GM12878 (cell line): ENCODE results near the gene PPFIA4. TPM values are rescaled to one million over a fixed set of nuclear protein-coding genes. Genes with fewer than 3 reads are reported as not detected.

ENCODE experiments used
- ATAC-seq: fragments of 200-7000 bp; cut with Tn5 transposase; 3 replicates; pipeline ENCODE4 v1.9.1; 2020; ENCODE audit warnings: mild to moderate bottlenecking, moderate library complexity
- BruUV-seq: library from RNA; stranded (reverse); fragments of 400-500 nt; replicated peaks from 2 replicates; lab custom pipeline; 2021; lab: Mats Ljungman, UMichigan
- CTCF ChIA-PET: fragments of 300-600 bp; sonication (Branson Sonifier 250); formaldehyde crosslinking; extraction: SDS; loops from one replicate; lab custom pipeline; 2021; ENCODE audit warnings: inconsistent platforms; lab: Yijun Ruan, JAX
- POLR2A ChIA-PET: fragments of 350-600 bp; formaldehyde crosslinking; extraction: SDS; loops from one replicate; lab custom pipeline; 2021; ENCODE audit warnings: inconsistent platforms; lab: Charles Lee
- RAD21 ChIA-PET: fragments of 300-600 bp; sonication (Branson Sonifier 250); formaldehyde crosslinking; loops from one replicate; lab custom pipeline; 2023; ENCODE audit warnings: antibody characterized with exemption; ENCODE audit not compliant: unreplicated experiment; lab: Charles Lee
- SMC1A ChIA-PET: fragments of 300-600 bp; sonication (Branson Sonifier 250); formaldehyde crosslinking; loops from one replicate; lab custom pipeline; 2023; ENCODE audit not compliant: unreplicated experiment, uncharacterized antibody; lab: Charles Lee
- DNase-seq: peaks from one replicate; pipeline ENCODE4 v3.0.0-alpha.2; 2011; ENCODE audit warnings: low read depth, low spot score
- FAIRE-seq: peaks from 3 replicates; lab custom pipeline; 2011; peaks lifted over from hg19 to GRCh38; lab: Jason Lieb, UNC
- H2AFZ ChIP-seq: 2 replicates; pipeline ENCODE4 v1.6.0; 2011; ENCODE audit warnings: low read depth, low read length, control low read depth; ENCODE audit not compliant: control insufficient read depth
- H3K27ac ChIP-seq: 2 replicates; pipeline ENCODE4 v1.5.1; 2011; ENCODE audit warnings: control low read depth; ENCODE audit not compliant: control insufficient read depth, insufficient read depth
- H3K27me3 ChIP-seq, 2 experiments: replicated peaks in 1 of 2; 2 replicates each; pipeline versions ENCODE4 v1.6.0 to v1.6.1; 2011; ENCODE audit warnings: low read length in 1 of 2; ENCODE audit not compliant: control insufficient read depth in 2 of 2, insufficient read depth in 2 of 2
- H3K36me3 ChIP-seq, 2 experiments: 2 replicates each; pipeline ENCODE4 v1.5.1; 2011; ENCODE audit warnings: low read length in 1 of 2; ENCODE audit not compliant: control insufficient read depth in 2 of 2, insufficient read depth in 2 of 2
- H3K4me1 ChIP-seq: 2 replicates; pipeline ENCODE4 v1.6.1; 2011; ENCODE audit warnings: mild to moderate bottlenecking, low read length, moderate library complexity, mixed read lengths; ENCODE audit not compliant: control insufficient read depth, insufficient read depth
- H3K4me2 ChIP-seq: 2 replicates; pipeline ENCODE4 v1.6.0; 2011; ENCODE audit warnings: control low read depth; ENCODE audit not compliant: control insufficient read depth, insufficient read depth
- H3K4me3 ChIP-seq: fragments of 200-600 bp; sonication (generic); 2 replicates; pipeline ENCODE4 v1.5.1; 2016
- H3K79me2 ChIP-seq: 2 replicates; pipeline ENCODE4 v1.6.0; 2011; ENCODE audit warnings: low read length; ENCODE audit not compliant: control insufficient read depth, insufficient read depth
- H3K9ac ChIP-seq: 2 replicates; pipeline ENCODE4 v1.8.0; 2011; ENCODE audit warnings: low read length, control low read depth, mixed read lengths; ENCODE audit not compliant: control insufficient read depth, insufficient read depth
- H3K9me3 ChIP-seq: replicated peaks from 3 replicates; pipeline ENCODE4 v1.5.1; 2011; ENCODE audit warnings: mild to moderate bottlenecking, low read length; ENCODE audit not compliant: control insufficient read depth, insufficient read depth
- H4K20me1 ChIP-seq: 2 replicates; pipeline ENCODE4 v1.6.0; 2011; ENCODE audit not compliant: control insufficient read depth, insufficient read depth
- BRCA1 ChIP-seq: IDR thresholded peaks from 2 replicates; pipeline ENCODE4 v1.6.1; 2011; ENCODE audit warnings: low read depth, low read length, improper control_type of control experiment
- NBN ChIP-seq: fragments of 450-650 bp; IDR thresholded peaks from 2 replicates; pipeline ENCODE4 v1.6.1; 2016
- PAX5 ChIP-seq: IDR thresholded peaks from 2 replicates; pipeline ENCODE4 v1.6.1; 2011; ENCODE audit warnings: low read depth, low read length, borderline replicate concordance
- PML ChIP-seq: IDR thresholded peaks from 2 replicates; pipeline ENCODE4 v1.6.1; 2012; ENCODE audit warnings: low read length, inconsistent platforms
- RFX5 ChIP-seq: IDR thresholded peaks from 2 replicates; pipeline ENCODE4 v1.6.1; 2011; ENCODE audit warnings: low read depth, low read length, improper control_type of control experiment
- SMAD5 ChIP-seq: IDR thresholded peaks from 2 replicates; pipeline ENCODE4 v1.6.1; 2016; ENCODE audit warnings: antibody characterized with exemption, low read depth
- YY1 ChIP-seq: IDR thresholded peaks from 2 replicates; pipeline ENCODE4 v1.6.1; 2011; ENCODE audit warnings: low read depth, mild to moderate bottlenecking, low read length
- ZNF384 ChIP-seq: IDR thresholded peaks from 2 replicates; pipeline ENCODE4 v1.6.1; 2012; ENCODE audit warnings: low read depth, mild to moderate bottlenecking, low read length, improper control_type of control experiment, borderline replicate concordance
- WGBS: methylation state at CpG from one replicate; pipeline ENCODE4 v1.1.6; 2016; ENCODE audit warnings: low lambda C conversion rate; ENCODE audit not compliant: insufficient replicate concordance, insufficient coverage; ENCODE audit errors: missing lambda C conversion rate; 5-methylcytosine and 5-hydroxymethylcytosine counted together
- in situ Hi-C: fragments of 300-500 bp; cut with MboI; formaldehyde crosslinking; loops from 9 replicates; pipeline ENCODE4 v1.14.3; 2018; ENCODE audit warnings: mixed read lengths
- intact Hi-C: fragments of 100-400 bp; cut with micrococcal nuclease; formaldehyde crosslinking; loops from one replicate; pipeline ENCODE4 v1.14.2; 2022; ENCODE audit not compliant: unreplicated experiment
- polyA plus RNA-seq, 11 experiments: library from polyadenylated mRNA; depleted of rRNA in 4 of 11; unstranded in 6 of 11; stranded (reverse) in 5 of 11; fragments of >200 nt; fragmentation: Nextera tagmentation in 4 of 11; fragmentation: Illumina TruSeq in 1 of 11; extraction: Ambion mirVana in 4 of 11; extraction: Trizol in 1 of 11; gene quantifications; 1 replicate in 1 of 11; 2 replicates in 10 of 11; pipeline versions ENCODE4 v1.2.1 to v1.2.3, GENCODE V29; 2011 to 2016; ENCODE audit warnings: inconsistent platforms in 2 of 11, missing spikeins in 2 of 11, low read depth in 1 of 11
- total RNA-seq, 4 experiments: library from RNA; depleted of rRNA in 3 of 4; stranded (reverse); fragments of >200 nt in 3 of 4; fragmentation: Illumina TruSeq in 1 of 4; extraction: Trizol in 1 of 4; gene quantifications; 2 replicates each; pipeline versions ENCODE4 v1.2.1 to v1.2.3, GENCODE V29; 2013 to 2021
- TF ChIP-seq, protein P1 (sequence below): fragments of 450-650 bp; IDR thresholded peaks from 2 replicates; pipeline ENCODE4 v1.6.1; 2014; ENCODE audit warnings: mild to moderate bottlenecking
- TF ChIP-seq, protein P2 (sequence below): IDR thresholded peaks from 2 replicates; pipeline ENCODE4 v1.6.1; 2011; ENCODE audit warnings: borderline replicate concordance, low read depth, mild to moderate bottlenecking, moderate library complexity, low read length; ENCODE audit not compliant: insufficient read depth, poor library complexity, severe bottlenecking

Gene PPFIA4
- total and polyA plus RNA-seq, 10 of the 15 experiments (the other 5 are each of a cell fraction or from before 2014, with no cell fraction given) = 0.02 to 19.7 (median 0.34) TPM; not detected in 1

DNA sequence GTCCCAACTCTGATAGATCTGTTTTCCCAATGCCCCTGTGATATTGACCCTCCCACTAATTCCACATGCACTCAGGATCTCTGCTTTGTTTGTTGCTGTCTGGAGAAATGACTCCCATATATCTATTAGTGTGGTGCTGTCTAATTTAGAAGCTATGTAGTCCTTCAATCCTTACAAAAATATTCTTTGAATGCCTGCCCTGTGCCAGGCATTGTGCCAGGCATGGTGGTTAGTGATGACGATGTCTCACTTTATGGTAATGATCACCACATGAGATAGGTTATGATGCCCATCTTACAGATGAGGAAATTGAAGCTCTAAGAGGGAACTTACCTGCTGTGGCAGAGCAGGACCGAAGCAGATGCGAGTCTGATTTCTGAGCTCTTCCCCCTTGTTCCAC is 46.6 kb downstream of the PPFIA4 start (continued):
- TF ChIP-seq, protein P1, sequence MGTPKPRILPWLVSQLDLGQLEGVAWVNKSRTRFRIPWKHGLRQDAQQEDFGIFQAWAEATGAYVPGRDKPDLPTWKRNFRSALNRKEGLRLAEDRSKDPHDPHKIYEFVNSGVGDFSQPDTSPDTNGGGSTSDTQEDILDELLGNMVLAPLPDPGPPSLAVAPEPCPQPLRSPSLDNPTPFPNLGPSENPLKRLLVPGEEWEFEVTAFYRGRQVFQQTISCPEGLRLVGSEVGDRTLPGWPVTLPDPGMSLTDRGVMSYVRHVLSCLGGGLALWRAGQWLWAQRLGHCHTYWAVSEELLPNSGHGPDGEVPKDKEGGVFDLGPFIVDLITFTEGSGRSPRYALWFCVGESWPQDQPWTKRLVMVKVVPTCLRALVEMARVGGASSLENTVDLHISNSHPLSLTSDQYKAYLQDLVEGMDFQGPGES = no peak
- TF ChIP-seq, protein P2, sequence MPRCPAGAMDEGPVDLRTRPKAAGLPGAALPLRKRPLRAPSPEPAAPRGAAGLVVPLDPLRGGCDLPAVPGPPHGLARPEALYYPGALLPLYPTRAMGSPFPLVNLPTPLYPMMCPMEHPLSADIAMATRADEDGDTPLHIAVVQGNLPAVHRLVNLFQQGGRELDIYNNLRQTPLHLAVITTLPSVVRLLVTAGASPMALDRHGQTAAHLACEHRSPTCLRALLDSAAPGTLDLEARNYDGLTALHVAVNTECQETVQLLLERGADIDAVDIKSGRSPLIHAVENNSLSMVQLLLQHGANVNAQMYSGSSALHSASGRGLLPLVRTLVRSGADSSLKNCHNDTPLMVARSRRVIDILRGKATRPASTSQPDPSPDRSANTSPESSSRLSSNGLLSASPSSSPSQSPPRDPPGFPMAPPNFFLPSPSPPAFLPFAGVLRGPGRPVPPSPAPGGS = no peak
- TF ChIP-seq PAX5 (no peak), ZNF384 (no peak), NBN (no peak)

DNA sequence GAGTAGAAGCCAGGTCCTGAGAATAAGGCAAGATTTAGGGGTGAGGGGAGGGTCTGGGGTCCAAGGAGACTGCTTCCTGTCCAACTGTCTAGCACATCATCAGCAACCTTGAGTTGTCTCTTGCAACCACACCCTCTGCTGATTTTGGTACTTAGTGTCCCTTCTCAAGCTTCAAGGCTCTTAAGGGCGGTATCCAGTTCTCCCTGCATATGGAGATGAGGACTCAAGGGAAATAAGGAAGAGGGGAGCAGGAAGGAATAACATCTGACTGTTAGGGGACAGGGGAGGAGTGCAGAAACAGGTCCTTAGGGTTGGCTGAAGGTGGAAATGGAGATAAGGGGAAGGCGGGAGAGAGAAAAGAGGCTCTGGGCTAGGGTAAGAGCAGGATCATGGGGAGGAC is 47.2 kb downstream of the PPFIA4 start:
- CTCF ChIA-PET = interaction anchor here (1.5 kb wide), 1 partner anchor 10 kb away, joined by 4 read pairs; no protein-coding TSS in a partner anchor
- POLR2A ChIA-PET = interaction anchor here (1.1 kb wide), 1 partner anchor 25 kb away, joined by 5 read pairs; no protein-coding TSS in a partner anchor
- H3K4me1 ChIP-seq = no peaks in the 10 kb centered on the region; the same call in 1 of the 2 replicates
- no peak overlapping the region for H3K4me2 ChIP-seq
- ATAC-seq = no peak
- H3K36me3 ChIP-seq = no peaks in the 10 kb centered on the region
- SMC1A ChIA-PET = interaction anchor here (0.8 kb wide), 1 partner anchor 9 kb away, joined by 4 read pairs; no protein-coding TSS in a partner anchor
- no peak overlapping the region for H3K27ac ChIP-seq
- WGBS = 19% methylated on average over 2 of the region's 2 CpGs
- H3K79me2 ChIP-seq = no peaks in the 10 kb centered on the region
- H3K9me3 ChIP-seq = no peaks in the 10 kb centered on the region
- no peak for FAIRE-seq
- no peak for DNase-seq
- H3K4me3 ChIP-seq = no peak overlapping the region
- no TSS peak for BruUV-seq
- in situ Hi-C loops (no loop called here), intact Hi-C loops (no loop called here)
- H4K20me1 ChIP-seq = no peaks in the 10 kb centered on the region
- RAD21 ChIA-PET = no interaction called here
- no peak overlapping the region for H3K9ac ChIP-seq
- no peak overlapping the region for H2AFZ ChIP-seq
- TF ChIP-seq BRCA1 (no peak), SMAD5 (no peak), PML (no peak), RFX5 (no peak), YY1 (no peak)
- peaks cover 3 to 10% of the 10 kb centered on the region in 2 experiments; a peak in 2 of 4 replicates for H3K27me3 ChIP-seq
